OCI-LY3 (cell line): ENCODE results near the gene PLIN1.

Experiments
- EZH2phosphoT487 ChIP-seq: fragments of 200-600 bp; shearing (Covaris generic); IDR thresholded peaks from 2 replicates; pipeline ENCODE4 v1.6.1; 2018; ENCODE audit warnings: antibody characterized with exemption, mixed run types, low read depth
- TF ChIP-seq, protein P1 (sequence below): fragments of 200-600, 300-600 bp; sonication (generic); IDR thresholded peaks from 2 replicates; pipeline ENCODE4 v1.5.1; 2014; ENCODE audit warnings: antibody characterized with exemption, low read length, low read depth

- no peak for TF ChIP-seq EZH2phosphoT487
- TF ChIP-seq, protein P1, sequence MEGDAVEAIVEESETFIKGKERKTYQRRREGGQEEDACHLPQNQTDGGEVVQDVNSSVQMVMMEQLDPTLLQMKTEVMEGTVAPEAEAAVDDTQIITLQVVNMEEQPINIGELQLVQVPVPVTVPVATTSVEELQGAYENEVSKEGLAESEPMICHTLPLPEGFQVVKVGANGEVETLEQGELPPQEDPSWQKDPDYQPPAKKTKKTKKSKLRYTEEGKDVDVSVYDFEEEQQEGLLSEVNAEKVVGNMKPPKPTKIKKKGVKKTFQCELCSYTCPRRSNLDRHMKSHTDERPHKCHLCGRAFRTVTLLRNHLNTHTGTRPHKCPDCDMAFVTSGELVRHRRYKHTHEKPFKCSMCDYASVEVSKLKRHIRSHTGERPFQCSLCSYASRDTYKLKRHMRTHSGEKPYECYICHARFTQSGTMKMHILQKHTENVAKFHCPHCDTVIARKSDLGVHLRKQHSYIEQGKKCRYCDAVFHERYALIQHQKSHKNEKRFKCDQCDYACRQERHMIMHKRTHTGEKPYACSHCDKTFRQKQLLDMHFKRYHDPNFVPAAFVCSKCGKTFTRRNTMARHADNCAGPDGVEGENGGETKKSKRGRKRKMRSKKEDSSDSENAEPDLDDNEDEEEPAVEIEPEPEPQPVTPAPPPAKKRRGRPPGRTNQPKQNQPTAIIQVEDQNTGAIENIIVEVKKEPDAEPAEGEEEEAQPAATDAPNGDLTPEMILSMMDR = no peak
Measured at GRCh38 chr15:89648106-89649012, 30.8 kb downstream of the PLIN1 start.
